ENCODE measurements around the gene SDC3. TPM values are rescaled to one million over a fixed set of nuclear protein-coding genes. Genes with fewer than 3 reads are reported as not detected.

SDC3 gene
- total and polyA plus RNA-seq, 2 of the 8 experiments (the other 6 are each of a cell fraction or from before 2014, with no cell fraction given): 7.0 to 27.0 TPM

DNA sequence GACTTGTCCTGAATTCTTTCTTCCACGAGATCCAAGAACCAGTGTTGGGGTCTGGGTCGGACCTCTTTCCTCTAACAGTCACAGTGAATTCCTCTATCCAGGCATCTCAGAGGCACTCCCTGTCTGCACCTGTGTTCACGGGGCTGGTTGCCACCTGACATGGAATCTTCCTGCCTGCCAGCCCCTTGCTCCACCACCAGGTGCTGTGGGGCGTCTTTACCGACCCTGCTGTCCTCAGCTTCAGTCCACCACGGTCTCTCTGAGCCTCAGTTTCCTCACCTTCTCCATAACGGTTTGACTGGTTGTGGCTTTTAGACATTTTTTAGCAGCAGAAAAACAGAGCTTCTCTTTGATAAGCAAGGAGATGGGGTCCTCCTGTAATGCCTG is 62.7 kb downstream of the SDC3 start (continued):
- TF ChIP-seq, protein P1, sequence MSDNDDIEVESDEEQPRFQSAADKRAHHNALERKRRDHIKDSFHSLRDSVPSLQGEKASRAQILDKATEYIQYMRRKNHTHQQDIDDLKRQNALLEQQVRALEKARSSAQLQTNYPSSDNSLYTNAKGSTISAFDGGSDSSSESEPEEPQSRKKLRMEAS (IDR thresholded peaks at IDR 0.05): no peak
- no peak for TF ChIP-seq TEAD4 (IDR thresholded peaks at IDR 0.05; ENCODE audit: low read depth, low read length)
- TF ChIP-seq CTBP2 (IDR thresholded peaks at IDR 0.05; ENCODE audit: borderline replicate concordance, insufficient read depth, insufficient read length, low read length): no peak
- TF ChIP-seq RFX5 (IDR thresholded peaks at IDR 0.05; ENCODE audit: borderline replicate concordance, low read depth, low read length): no peak
- no peak for TF ChIP-seq HDAC6 (IDR thresholded peaks at IDR 0.05; ENCODE audit: low read depth, low read length)
